ENCODE measurements around the gene PDE6B.

GRCh38 chr4:661231-661630, 35.9 kb downstream of the PDE6B start:
- TF ChIP-seq CTCF (IDR thresholded peaks at IDR 0.05) (no peak), POLR2A (IDR thresholded peaks at IDR 0.05) (no peak), POLR2AphosphoS5 (IDR thresholded peaks at IDR 0.05; ENCODE audit: insufficient read depth in 1 of 2, low read depth in 1 of 2) (no peak)
